Suprapubic skin (tissue), 3 donors: Measurements from ENCODE around the gene MYO7A.

Experiments used
- CTCF ChIP-seq, 2 donors: fragments of 200-600 bp in 1 of 2; fragments of 450-650 bp in 1 of 2; sonication (generic) in 1 of 2; IDR thresholded peaks; one replicate each; pipeline ENCODE4 v1.5.1; 2016 to 2019; ENCODE audit warnings: antibody characterized with exemption in 2 of 2, mild to moderate bottlenecking in 1 of 2, moderate library complexity in 1 of 2
- EP300 ChIP-seq: sonication (generic); formaldehyde crosslinking; IDR thresholded peaks from one replicate; pipeline ENCODE4 v1.6.1; 2017; ENCODE audit warnings: antibody characterized with exemption
- POLR2A ChIP-seq, 2 donors: fragments of 450-650 bp; IDR thresholded peaks; one replicate each; pipeline ENCODE4 v1.6.1; 2017; ENCODE audit warnings: antibody characterized with exemption in 2 of 2, mild to moderate bottlenecking in 2 of 2, moderate library complexity in 2 of 2

- TF ChIP-seq CTCF (IDR thresholded peaks at IDR 0.05), result no peak
- TF ChIP-seq EP300, result no peak
- no peak for TF ChIP-seq POLR2A (IDR thresholded peaks at IDR 0.05)
These were observed 65.1 kb downstream of the MYO7A start for GRCh38 chr11:77193167-77193566.
